AG04450 (cell line): ENCODE measurements around the gene SYTL3. TPM values are rescaled to one million over a fixed set of nuclear protein-coding genes. Genes with fewer than 3 reads are reported as not detected.
A peak's percentile ranks its signal among the peaks of the same experiment; 100 is the strongest.

Experiments
- CTCF ChIA-PET: fragments of 300-600, 350-600 bp; formaldehyde crosslinking; extraction: SDS; loops from one replicate; lab custom pipeline; 2022; ENCODE audit warnings: antibody characterized with exemption, inconsistent platforms; lab: Charles Lee
- POLR2A ChIA-PET: fragments of 350-600 bp; formaldehyde crosslinking; extraction: SDS; loops from one replicate; lab custom pipeline; 2021; ENCODE audit warnings: antibody characterized with exemption, inconsistent platforms; lab: Yijun Ruan, JAX
- DNase-seq: peaks from one replicate; pipeline ENCODE4 v3.0.0-alpha.2; 2011; ENCODE audit warnings: low read depth, low spot score
- H3K27ac ChIP-seq: one replicate; pipeline ENCODE4 v1.5.1; 2012; ENCODE audit warnings: low read depth, low read length, control low read depth
- H3K27me3 ChIP-seq: one replicate; pipeline ENCODE4 v1.6.0; 2012; ENCODE audit warnings: low read length; ENCODE audit not compliant: control insufficient read depth, insufficient read depth
- H3K4me3 ChIP-seq: 2 replicates; pipeline ENCODE4 v1.5.1; 2011; ENCODE audit warnings: mild to moderate bottlenecking, low read depth, low read length, control low read depth
- H3K9me3 ChIP-seq: 2 replicates; pipeline ENCODE4 v1.5.1; 2012; ENCODE audit warnings: low read length; ENCODE audit not compliant: control insufficient read depth, insufficient read depth
- polyA plus RNA-seq: library from polyadenylated mRNA; depleted of rRNA; stranded (reverse); fragments of >200 nt; gene quantifications from 2 replicates; pipeline ENCODE4 v1.2.3, GENCODE V29; 2011
- TF ChIP-seq, protein P1 (sequence below): IDR thresholded peaks from 2 replicates; pipeline ENCODE4 v1.5.1; 2011; ENCODE audit warnings: low read depth, low read length, control low read depth, inconsistent platforms

Gene SYTL3
- polyA plus RNA-seq, 1 experiment = 1.6 TPM

- CTCF ChIA-PET = interaction anchor here (0.6 to 4.1 kb wide), 10 partner anchors 12 to 491 kb away, joined by 3 to 44 read pairs (median 4); no protein-coding TSS in a partner anchor
- no peaks in the 10 kb centered on the region for H3K27me3 ChIP-seq
- H3K9me3 ChIP-seq = no peaks in the 10 kb centered on the region
- H3K4me3 ChIP-seq = no peak overlapping the region
- TF ChIP-seq, protein P1, sequence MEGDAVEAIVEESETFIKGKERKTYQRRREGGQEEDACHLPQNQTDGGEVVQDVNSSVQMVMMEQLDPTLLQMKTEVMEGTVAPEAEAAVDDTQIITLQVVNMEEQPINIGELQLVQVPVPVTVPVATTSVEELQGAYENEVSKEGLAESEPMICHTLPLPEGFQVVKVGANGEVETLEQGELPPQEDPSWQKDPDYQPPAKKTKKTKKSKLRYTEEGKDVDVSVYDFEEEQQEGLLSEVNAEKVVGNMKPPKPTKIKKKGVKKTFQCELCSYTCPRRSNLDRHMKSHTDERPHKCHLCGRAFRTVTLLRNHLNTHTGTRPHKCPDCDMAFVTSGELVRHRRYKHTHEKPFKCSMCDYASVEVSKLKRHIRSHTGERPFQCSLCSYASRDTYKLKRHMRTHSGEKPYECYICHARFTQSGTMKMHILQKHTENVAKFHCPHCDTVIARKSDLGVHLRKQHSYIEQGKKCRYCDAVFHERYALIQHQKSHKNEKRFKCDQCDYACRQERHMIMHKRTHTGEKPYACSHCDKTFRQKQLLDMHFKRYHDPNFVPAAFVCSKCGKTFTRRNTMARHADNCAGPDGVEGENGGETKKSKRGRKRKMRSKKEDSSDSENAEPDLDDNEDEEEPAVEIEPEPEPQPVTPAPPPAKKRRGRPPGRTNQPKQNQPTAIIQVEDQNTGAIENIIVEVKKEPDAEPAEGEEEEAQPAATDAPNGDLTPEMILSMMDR = no peak
- H3K27ac ChIP-seq = no peak overlapping the region
- no peak for DNase-seq
- POLR2A ChIA-PET = no interaction called here
These were observed 53.4 kb downstream of the SYTL3 start for GRCh38 chr6:158703111-158703836.

DNA sequence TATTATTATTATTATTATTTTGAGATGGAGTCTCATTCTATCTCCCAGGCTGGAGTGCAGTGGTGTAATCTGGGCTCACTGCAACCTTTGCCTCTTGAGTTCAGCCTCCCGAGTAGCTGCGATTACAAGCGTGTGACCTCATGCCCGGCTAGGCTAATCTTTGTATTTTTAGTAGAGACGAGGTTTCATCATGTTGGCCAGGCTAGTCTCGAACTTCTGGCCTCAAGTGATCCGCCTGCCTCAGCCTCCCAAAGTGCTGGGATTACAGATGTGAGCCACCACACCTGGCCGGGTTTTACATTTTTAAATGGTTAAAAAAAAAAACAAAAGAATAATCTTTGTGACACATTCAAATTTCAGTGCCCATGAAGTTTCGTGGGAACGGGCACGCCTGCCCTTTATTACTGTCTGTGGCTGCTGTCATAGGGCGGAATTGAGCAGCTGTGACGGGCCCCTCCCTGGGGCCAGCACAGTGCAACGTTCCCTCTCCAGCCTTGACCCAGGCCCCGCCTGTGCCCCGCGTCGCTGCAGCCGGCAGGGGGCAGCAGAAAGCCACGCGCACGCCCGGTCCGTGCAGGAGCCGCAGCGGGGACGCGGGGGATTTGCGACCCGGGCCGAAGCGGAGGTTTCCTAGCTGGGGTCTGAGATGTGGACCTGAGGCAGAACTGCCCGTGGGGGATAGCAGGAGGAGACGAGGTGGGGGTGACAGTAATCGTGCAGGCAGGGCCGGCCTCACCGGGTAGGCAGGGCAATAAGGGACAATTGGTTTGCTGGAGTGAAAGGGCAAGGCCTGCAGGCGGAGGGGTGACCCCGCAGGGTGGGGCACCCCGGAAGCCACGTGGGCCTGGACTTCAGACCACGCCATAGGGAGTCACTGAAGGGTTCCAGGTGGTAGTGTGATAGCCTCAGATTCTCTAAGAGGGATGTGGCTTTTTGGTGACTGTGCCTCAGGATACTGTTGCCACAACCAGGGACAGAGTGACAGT is 54.3 kb downstream of the SYTL3 start:
- CTCF ChIA-PET = interaction anchor here (0.6 to 4.1 kb wide), 17 partner anchors 13 to 930 kb away, joined by 3 to 44 read pairs (median 4); no protein-coding TSS in a partner anchor
- Histone ChIP-seq H3K27ac (no peak overlapping the region), H3K4me3 (peak overlapping the region; percentile 61), H3K9me3 (no peaks in the 10 kb centered on the region), H3K27me3 (no peaks in the 10 kb centered on the region)
- no peak for DNase-seq
- POLR2A ChIA-PET = no interaction called here
- TF ChIP-seq, protein P1 = peak; percentile 94

DNA sequence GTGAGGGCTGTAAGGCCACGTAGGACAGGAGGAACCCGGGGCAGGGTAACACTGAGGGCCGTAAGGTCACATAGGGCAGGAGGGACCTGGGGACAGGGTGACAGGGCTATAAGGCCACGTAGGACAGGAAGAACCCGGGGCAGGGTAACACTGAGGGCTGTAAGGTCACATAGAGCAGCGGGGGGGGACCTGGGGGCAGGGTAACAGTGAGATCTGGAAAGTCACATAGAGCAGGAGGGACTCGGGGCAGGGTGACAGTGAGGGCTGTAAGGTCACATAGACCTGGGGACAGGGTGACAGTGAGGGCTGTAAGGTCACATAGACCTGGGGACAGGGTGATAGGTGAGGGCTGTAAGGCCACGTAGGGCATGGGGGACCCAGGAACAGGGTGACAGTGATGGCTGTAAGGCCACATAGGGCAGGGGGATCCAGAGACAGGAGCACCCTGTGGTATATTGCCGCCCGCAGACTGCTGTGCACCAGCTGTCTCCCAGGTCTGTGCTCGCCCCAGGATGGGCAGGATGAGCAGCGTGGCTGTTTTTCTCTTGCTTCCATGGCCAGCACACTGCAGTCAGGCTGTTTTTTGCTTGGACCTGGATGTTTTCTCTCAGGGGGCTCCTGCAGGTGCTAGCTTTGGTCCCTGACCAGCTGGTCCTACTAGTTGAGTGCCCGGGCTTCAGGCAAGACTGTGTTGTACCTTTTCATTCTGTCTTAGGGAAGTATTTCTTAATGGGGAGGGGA is 55.7 kb downstream of the SYTL3 start:
- CTCF ChIA-PET = interaction anchor here (0.6 to 6.1 kb wide), 15 partner anchors 9 to 712 kb away, joined by 3 to 57 read pairs (median 5); no protein-coding TSS in a partner anchor
- H3K27ac ChIP-seq = no peak overlapping the region
- no peak for DNase-seq

DNA sequence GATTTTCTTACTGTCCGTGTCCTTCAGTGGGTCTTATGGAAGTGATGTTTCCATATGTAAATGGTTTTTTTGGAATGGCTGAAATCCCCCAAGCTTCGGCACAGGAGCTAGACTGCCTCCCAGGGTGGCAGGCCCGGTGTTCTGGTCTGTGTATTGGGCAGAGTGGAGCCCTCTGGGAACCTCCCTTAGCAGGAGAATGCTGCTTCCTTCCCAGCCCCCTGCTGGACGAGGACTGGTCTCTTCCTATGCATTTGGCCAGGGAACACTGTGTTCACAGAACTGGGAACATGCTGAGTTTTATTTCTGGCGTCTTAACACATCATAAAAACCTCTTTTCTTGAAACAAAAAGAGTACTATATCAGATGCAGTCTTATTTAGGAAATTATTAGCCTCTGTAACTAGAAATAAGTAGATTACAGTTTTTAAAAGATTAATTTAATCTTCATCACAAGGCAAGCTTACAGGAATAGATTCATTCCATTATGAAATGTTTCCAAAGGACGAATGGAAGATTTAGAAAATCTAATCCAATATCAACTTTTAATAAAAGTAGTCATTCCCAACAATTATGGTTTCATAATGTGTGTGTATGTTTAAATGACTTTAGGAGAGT is 56.6 kb downstream of the SYTL3 start:
- no peak for DNase-seq
- CTCF ChIA-PET = interaction anchor here (0.5 to 6.1 kb wide), 24 partner anchors 9 to 713 kb away, joined by 3 to 57 read pairs (median 4); no protein-coding TSS in a partner anchor
- POLR2A ChIA-PET = interaction anchor here (0.6 to 0.7 kb wide), 2 partner anchors 58 to 266 kb away, joined by 3 to 4 read pairs; no protein-coding TSS in a partner anchor
- no peak overlapping the region for H3K4me3 ChIP-seq
- H3K9me3 ChIP-seq = no peaks in the 10 kb centered on the region
- TF ChIP-seq, protein P1 = peak; percentile 77
- H3K27me3 ChIP-seq = no peaks in the 10 kb centered on the region
- no peak overlapping the region for H3K27ac ChIP-seq

More for the DNA sequence above, 55.7 kb downstream of the SYTL3 start:
- H3K4me3 ChIP-seq = no peak overlapping the region
- no peaks in the 10 kb centered on the region for H3K9me3 ChIP-seq
- POLR2A ChIA-PET = interaction anchor here (0.6 kb wide), 1 partner anchor 59 kb away, joined by 3 read pairs; no protein-coding TSS in a partner anchor
- TF ChIP-seq, protein P1 = no peak
- H3K27me3 ChIP-seq = no peaks in the 10 kb centered on the region
